PC-3 (cell line): ENCODE measurements around the gene FOXRED1. TPM values are rescaled to one million over a fixed set of nuclear protein-coding genes. Genes with fewer than 3 reads are reported as not detected.

Source experiments
- ATAC-seq: fragments of 200-7000 bp; cut with Tn5 transposase; 2 replicates; pipeline ENCODE4 v1.9.1; 2020; ENCODE audit warnings: mild to moderate bottlenecking, moderate library complexity
- BruUV-seq: library from RNA; stranded (reverse); fragments of 400-500 nt; replicated peaks from 2 replicates; lab custom pipeline; 2021; lab: Mats Ljungman, UMichigan
- CTCF ChIA-PET: fragments of 300-600 bp; sonication (Branson Sonifier 250); formaldehyde crosslinking; loops from one replicate; lab custom pipeline; 2022; ENCODE audit warnings: antibody characterized with exemption; lab: Charles Lee
- POLR2A ChIA-PET: fragments of 300-600 bp; sonication (Branson Sonifier 250); formaldehyde crosslinking; loops from one replicate; lab custom pipeline; 2022; ENCODE audit warnings: antibody characterized with exemption; ENCODE audit not compliant: unreplicated experiment; lab: Charles Lee
- DNase-seq: peaks from one replicate; pipeline ENCODE4 v3.0.0-alpha.2; 2015
- H2AFZ ChIP-seq: fragments of 300-600 bp; sonication (generic); 2 replicates; pipeline ENCODE4 v1.6.0; 2016; ENCODE audit warnings: antibody characterized with exemption, low read length
- H3F3A ChIP-seq: fragments of 300-600 bp; sonication (generic); one replicate; pipeline ENCODE4 v1.6.0; 2017; ENCODE audit warnings: antibody characterized with exemption, low read length, control low read depth, mild to moderate bottlenecking; ENCODE audit not compliant: unreplicated experiment
- H3K27ac ChIP-seq: fragments of 300-600 bp; sonication (generic); 2 replicates; pipeline ENCODE4 v1.5.1; 2016; ENCODE audit warnings: mild to moderate bottlenecking, low read length
- H3K27me3 ChIP-seq: fragments of 300-600 bp; sonication (generic); 2 replicates; pipeline ENCODE4 v1.6.1; 2016; ENCODE audit warnings: low read length, mixed read lengths
- H3K36me3 ChIP-seq: fragments of 300-600 bp; sonication (generic); 2 replicates; pipeline ENCODE4 v1.6.1; 2016; ENCODE audit warnings: low read depth, mixed run types, low read length, mixed read lengths
- H3K4me1 ChIP-seq: fragments of 300-600 bp; sonication (generic); 2 replicates; pipeline ENCODE4 v1.5.1; 2016; ENCODE audit warnings: low read length; ENCODE audit not compliant: insufficient read depth
- H3K4me2 ChIP-seq: fragments of 300-600 bp; sonication (generic); 2 replicates; pipeline ENCODE4 v1.6.0; 2016; ENCODE audit warnings: low read length
- H3K4me3 ChIP-seq: fragments of 300-600 bp; sonication (generic); 2 replicates; pipeline ENCODE4 v1.5.1; 2016; ENCODE audit warnings: mild to moderate bottlenecking, low read length, mixed read lengths
- H3K79me2 ChIP-seq: fragments of 300-600 bp; sonication (generic); 2 replicates; pipeline ENCODE4 v1.6.1; 2017; ENCODE audit warnings: low read length, mixed read lengths
- H3K9ac ChIP-seq: fragments of 300-600 bp; sonication (generic); 2 replicates; pipeline ENCODE4 v1.6.0; 2016; ENCODE audit warnings: mild to moderate bottlenecking, low read length
- H3K9me2 ChIP-seq: fragments of 300-600 bp; sonication (generic); replicated peaks from 2 replicates; pipeline ENCODE4 v1.6.1; 2016; ENCODE audit warnings: mixed run types, low read length, mixed read lengths
- H3K9me3 ChIP-seq: fragments of 300-600 bp; sonication (generic); 2 replicates; pipeline ENCODE4 v1.6.1; 2016; ENCODE audit warnings: low read length, mixed read lengths
- H4K20me1 ChIP-seq: fragments of 300-600 bp; sonication (generic); 2 replicates; pipeline ENCODE4 v1.6.1; 2016; ENCODE audit warnings: low read length, mixed read lengths
- EZH2 ChIP-seq: fragments of 300-600 bp; sonication (generic); IDR thresholded peaks from one replicate; pipeline ENCODE4 v1.6.1; 2017; ENCODE audit warnings: antibody characterized with exemption, mild to moderate bottlenecking, low read length; ENCODE audit not compliant: unreplicated experiment
- EZH2phosphoT487 ChIP-seq: fragments of 300-600 bp; sonication (generic); IDR thresholded peaks from 2 replicates; pipeline ENCODE4 v1.6.1; 2018; ENCODE audit warnings: mild to moderate bottlenecking, antibody characterized with exemption, low read length, borderline replicate concordance
- intact Hi-C: fragments of 100-400 bp; cut with micrococcal nuclease; formaldehyde crosslinking; loops from 2 replicates; pipeline ENCODE4 v1.9.0; 2023
- total RNA-seq: library from RNA; depleted of rRNA; stranded (reverse); fragments of >200 nt; gene quantifications from 2 replicates; pipeline ENCODE4 v1.2.3, GENCODE V29; 2014
- TF ChIP-seq, protein P1 (sequence below): fragments of 300-600 bp; sonication (generic); conservative IDR thresholded peaks from 2 replicates; pipeline ENCODE4 v1.5.1; 2017; ENCODE audit warnings: antibody characterized with exemption, low read depth, mild to moderate bottlenecking, low read length

FOXRED1 gene
- total RNA-seq, 1 experiment from 2014 or later: 55.6 TPM

DNA sequence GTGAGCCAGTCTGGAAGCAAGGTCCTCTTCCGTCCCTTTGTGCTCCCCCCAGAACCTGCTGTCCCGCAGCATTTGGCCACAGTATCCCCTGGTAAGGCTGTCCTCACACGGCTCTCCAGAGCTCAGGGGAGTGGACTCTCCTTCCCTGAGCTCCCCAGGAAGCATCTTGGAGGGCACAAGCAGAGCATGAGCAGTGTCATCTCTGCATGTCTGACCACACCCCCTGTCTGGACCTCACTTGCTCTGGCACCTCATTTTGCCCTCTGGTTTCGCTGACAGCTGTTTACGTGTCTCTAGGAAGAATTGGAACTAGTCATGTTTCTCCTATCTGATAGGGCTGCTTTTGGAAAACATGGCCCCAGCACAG is 50.4 kb downstream of the FOXRED1 start:
- Histone ChIP-seq H3K4me2 (no peak overlapping the region), H3K9me2 (no peaks in the 10 kb centered on the region), H3K4me3 (no peak overlapping the region), H3F3A (no peaks in the 10 kb centered on the region), H3K4me1 (peaks cover 17% of the 10 kb centered on the region), H3K27ac (no peak overlapping the region), H3K27me3 (no peaks in the 10 kb centered on the region), H4K20me1 (no peaks in the 10 kb centered on the region), H3K79me2 (0 out of 2 replicates have a peak, but pooled peaks cover 5% of the 10 kb centered on the region), H3K36me3 (no peaks in the 10 kb centered on the region), H3K9me3 (no peaks in the 10 kb centered on the region), H3K9ac (no peak overlapping the region), H2AFZ (no peak overlapping the region)
- intact Hi-C loops: no loop called here
- TF ChIP-seq EZH2phosphoT487: no peak
- TF ChIP-seq, protein P1, sequence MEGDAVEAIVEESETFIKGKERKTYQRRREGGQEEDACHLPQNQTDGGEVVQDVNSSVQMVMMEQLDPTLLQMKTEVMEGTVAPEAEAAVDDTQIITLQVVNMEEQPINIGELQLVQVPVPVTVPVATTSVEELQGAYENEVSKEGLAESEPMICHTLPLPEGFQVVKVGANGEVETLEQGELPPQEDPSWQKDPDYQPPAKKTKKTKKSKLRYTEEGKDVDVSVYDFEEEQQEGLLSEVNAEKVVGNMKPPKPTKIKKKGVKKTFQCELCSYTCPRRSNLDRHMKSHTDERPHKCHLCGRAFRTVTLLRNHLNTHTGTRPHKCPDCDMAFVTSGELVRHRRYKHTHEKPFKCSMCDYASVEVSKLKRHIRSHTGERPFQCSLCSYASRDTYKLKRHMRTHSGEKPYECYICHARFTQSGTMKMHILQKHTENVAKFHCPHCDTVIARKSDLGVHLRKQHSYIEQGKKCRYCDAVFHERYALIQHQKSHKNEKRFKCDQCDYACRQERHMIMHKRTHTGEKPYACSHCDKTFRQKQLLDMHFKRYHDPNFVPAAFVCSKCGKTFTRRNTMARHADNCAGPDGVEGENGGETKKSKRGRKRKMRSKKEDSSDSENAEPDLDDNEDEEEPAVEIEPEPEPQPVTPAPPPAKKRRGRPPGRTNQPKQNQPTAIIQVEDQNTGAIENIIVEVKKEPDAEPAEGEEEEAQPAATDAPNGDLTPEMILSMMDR: no peak
- no peak for TF ChIP-seq EZH2
- no peak for ATAC-seq
- ChIA-PET CTCF (no interaction called here), POLR2A (no interaction called here)
- no TSS peak for BruUV-seq
- no peak for DNase-seq

DNA sequence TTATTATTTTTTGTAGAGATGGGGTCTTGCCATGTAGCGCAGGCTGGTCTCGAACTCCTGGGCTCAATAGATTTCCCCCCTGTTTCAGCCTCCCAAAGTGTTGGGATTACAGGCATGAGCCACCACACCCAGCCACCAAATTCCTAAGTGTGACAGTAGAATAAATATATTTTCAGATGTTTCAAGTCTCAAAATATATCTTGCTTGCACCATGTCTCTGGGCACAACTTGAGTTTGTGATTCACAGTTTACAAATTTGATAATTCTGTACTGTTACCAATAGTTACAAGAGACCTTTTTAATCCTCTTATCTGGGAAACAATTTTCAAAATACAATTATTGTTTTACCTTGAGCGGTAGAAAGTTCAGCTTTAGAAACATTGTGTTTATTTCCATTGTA is 54.0 kb downstream of the FOXRED1 start:
- Histone ChIP-seq H3K27ac (no peak overlapping the region), H3K27me3 (no peaks in the 10 kb centered on the region), H3K36me3 (no peaks in the 10 kb centered on the region), H3K9ac (no peak overlapping the region), H3K9me3 (no peaks in the 10 kb centered on the region), H3K4me2 (no peak overlapping the region), H3K9me2 (no peaks in the 10 kb centered on the region), H4K20me1 (no peaks in the 10 kb centered on the region), H3K79me2 (no peaks in the 10 kb centered on the region), H3K4me3 (no peak overlapping the region), H2AFZ (no peak overlapping the region), H3F3A (no peaks in the 10 kb centered on the region), H3K4me1 (peaks cover 9% of the 10 kb centered on the region)
- no TSS peak for BruUV-seq
- ATAC-seq: no peak
- CTCF ChIA-PET: no interaction called here
- no peak for DNase-seq
- TF ChIP-seq EZH2 (no peak), EZH2phosphoT487 (no peak)
- TF ChIP-seq, protein P1: no peak
- intact Hi-C loops: no loop called here
- POLR2A ChIA-PET: no interaction called here

DNA sequence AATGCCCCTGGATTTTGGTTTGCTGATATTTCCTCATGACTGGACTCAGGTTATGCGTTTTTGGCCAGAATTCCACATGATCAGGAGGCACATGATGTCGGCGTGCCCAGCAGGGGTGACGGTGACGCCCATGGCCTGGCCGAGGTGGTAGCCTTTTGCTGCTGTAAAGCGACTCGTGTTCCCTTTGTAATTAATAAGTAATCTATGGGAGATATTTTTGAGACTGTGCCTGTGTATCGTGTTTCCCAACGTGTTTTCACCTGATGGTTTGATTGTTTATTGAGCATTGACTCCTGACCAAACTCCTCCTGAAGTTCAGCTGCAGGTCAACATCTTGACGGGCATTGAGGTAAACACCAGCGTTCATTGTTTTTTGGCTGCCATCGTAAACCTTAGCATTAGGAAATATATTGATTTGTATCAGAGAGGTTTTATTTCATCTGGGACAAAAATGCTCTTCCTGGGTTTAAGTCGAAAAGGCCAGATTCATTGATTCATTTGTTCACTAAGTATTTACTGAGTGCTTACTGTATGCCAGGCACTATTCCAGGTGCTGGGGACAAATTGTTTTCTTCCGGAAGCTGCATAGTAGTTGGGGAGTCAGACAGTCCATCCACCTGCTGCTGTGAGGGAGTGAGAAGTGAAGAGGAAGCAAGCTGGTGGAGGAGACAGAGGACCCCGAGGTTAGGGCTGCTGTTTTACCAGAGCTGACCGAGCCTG is 58.5 kb downstream of the FOXRED1 start:
- ChIA-PET POLR2A (no interaction called here), CTCF (no interaction called here)
- Histone ChIP-seq H3K4me2 (no peak overlapping the region), H3K79me2 (no peaks in the 10 kb centered on the region), H3K36me3 (no peaks in the 10 kb centered on the region), H4K20me1 (no peaks in the 10 kb centered on the region), H3K9me3 (no peaks in the 10 kb centered on the region), H3F3A (no peaks in the 10 kb centered on the region), H2AFZ (no peak overlapping the region), H3K4me3 (no peak overlapping the region), H3K9ac (no peak overlapping the region), H3K27ac (no peak overlapping the region), H3K27me3 (no peaks in the 10 kb centered on the region), H3K9me2 (no peaks in the 10 kb centered on the region), H3K4me1 (peaks cover 10% of the 10 kb centered on the region)
- no peak for ATAC-seq
- TF ChIP-seq EZH2phosphoT487 (no peak), EZH2 (no peak)
- TF ChIP-seq, protein P1: no peak
- DNase-seq: no peak
- BruUV-seq: no TSS peak
- intact Hi-C loops: no loop called here
